HG02981 (cell line): ENCODE measurements around the gene CTPS2.
A peak's percentile ranks its signal among the peaks of the same experiment; 100 is the strongest.
"Not testable (repeated sequence)": the region's sequence is repeated elsewhere in the genome, so short reads cannot be mapped to it uniquely, and the experiment has no call there.

Experiments
- ATAC-seq: cut with Tn5 transposase; IDR thresholded peaks from one replicate; pipeline ENCODE4 v1.9.1; 2021; ENCODE audit warnings: mild to moderate bottlenecking, moderate library complexity; ENCODE audit not compliant: unreplicated experiment

Gene CTPS2

GRCh38 chrX:16715638-16716037 lies 3.2 kb upstream of the CTPS2 start:
- ATAC-seq: not testable (repeated sequence)

- ATAC-seq: no peak
These were observed 2.0 kb upstream of the CTPS2 start for GRCh38 chrX:16714504-16714903.

GRCh38 chrX:16711893-16712547 lies 449 bp downstream of the CTPS2 start:
- peak; percentile 32 for ATAC-seq

GRCh38 chrX:16711219-16711811 lies 1.2 kb downstream of the CTPS2 start:
- ATAC-seq: no peak

- ATAC-seq: no peak
These were observed 4.5 kb downstream of the CTPS2 start for GRCh38 chrX:16708016-16708415.

GRCh38 chrX:16705370-16705769 lies 7.1 kb downstream of the CTPS2 start:
- no peak for ATAC-seq

GRCh38 chrX:16702700-16703599 lies 9.5 kb downstream of the CTPS2 start:
- ATAC-seq: no peak

GRCh38 chrX:16700734-16701133 lies 11.7 kb downstream of the CTPS2 start:
- ATAC-seq: no peak

GRCh38 chrX:16699389-16699788 lies 13.1 kb downstream of the CTPS2 start:
- no peak for ATAC-seq

- no peak for ATAC-seq
These were observed 15.5 kb downstream of the CTPS2 start for GRCh38 chrX:16696956-16697355.

- peak; percentile 61 for ATAC-seq
These were observed 17.3 kb downstream of the CTPS2 start for GRCh38 chrX:16695079-16695676.

- ATAC-seq: no peak
These were observed 25.0 kb downstream of the CTPS2 start for GRCh38 chrX:16687514-16687913.

GRCh38 chrX:16683007-16683664 lies 29.3 kb downstream of the CTPS2 start:
- ATAC-seq: no peak

- ATAC-seq: no peak
These were observed 33.8 kb downstream of the CTPS2 start for GRCh38 chrX:16678689-16679088.

- no peak for ATAC-seq
These were observed 41.5 kb downstream of the CTPS2 start for GRCh38 chrX:16671005-16671404.

- no peak for ATAC-seq
These were observed 45.9 kb downstream of the CTPS2 start for GRCh38 chrX:16666541-16666940.

GRCh38 chrX:16665089-16665488 lies 47.4 kb downstream of the CTPS2 start:
- no peak for ATAC-seq

- ATAC-seq: no peak
These were observed 47.8 kb downstream of the CTPS2 start for GRCh38 chrX:16664626-16665025.

- ATAC-seq: no peak
These were observed 48.4 kb downstream of the CTPS2 start for GRCh38 chrX:16664074-16664473.

GRCh38 chrX:16662402-16662801 lies 50.1 kb downstream of the CTPS2 start:
- no peak for ATAC-seq

- ATAC-seq: no peak
These were observed 51.0 kb downstream of the CTPS2 start for GRCh38 chrX:16661495-16661894.
